Measurements from ENCODE around the gene UVRAG.

Gene UVRAG

DNA sequence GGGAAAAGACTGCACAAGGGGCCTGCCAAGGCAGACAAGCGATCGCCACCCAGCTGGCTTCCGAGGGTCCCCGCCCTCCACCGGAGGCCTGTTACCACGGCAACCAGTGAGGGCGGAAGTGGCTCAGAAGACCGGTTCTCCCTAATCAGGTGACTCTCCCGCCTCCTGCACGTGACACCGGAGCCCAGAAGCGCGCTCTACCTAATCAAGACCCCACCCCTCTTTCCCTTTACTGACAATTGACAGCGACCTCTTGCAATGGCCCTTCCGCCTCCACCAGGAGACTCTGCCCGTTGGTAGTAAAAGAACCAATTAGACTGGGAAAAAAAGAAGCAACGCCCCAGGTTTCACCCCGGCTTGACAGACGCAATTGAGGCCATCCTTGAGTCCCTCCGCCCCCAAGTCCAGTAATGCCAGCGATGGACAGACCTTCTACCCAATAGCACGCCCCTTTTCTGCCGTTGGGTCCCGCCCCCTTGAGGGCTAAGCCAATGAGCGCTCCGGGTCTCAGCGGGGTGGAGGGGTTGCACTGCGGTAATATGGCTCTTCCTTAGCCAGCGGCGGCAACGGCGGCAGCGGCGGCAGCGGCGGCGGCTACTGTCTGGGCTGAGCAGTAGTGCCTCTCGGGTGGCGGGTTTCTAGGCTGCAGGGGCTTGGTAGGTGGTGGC is at the start of gene UVRAG:
UVRAG (plus strand) TSS at position 534 of the 668 bp plus-strand sequence. CDS start 198 bp downstream, outside the sequence.
- peak; percentile 77 for TF ChIP-seq MAX (IDR thresholded peaks at IDR 0.05)
- TF ChIP-seq CREB1 (IDR thresholded peaks at IDR 0.05; ENCODE audit: low read depth) = no peak; the same call in 1 of the 2 replicates
- peak; percentile 79 for TF ChIP-seq YY1 (IDR thresholded peaks at IDR 0.05; ENCODE audit: low read depth)
- TF ChIP-seq, protein P1, sequence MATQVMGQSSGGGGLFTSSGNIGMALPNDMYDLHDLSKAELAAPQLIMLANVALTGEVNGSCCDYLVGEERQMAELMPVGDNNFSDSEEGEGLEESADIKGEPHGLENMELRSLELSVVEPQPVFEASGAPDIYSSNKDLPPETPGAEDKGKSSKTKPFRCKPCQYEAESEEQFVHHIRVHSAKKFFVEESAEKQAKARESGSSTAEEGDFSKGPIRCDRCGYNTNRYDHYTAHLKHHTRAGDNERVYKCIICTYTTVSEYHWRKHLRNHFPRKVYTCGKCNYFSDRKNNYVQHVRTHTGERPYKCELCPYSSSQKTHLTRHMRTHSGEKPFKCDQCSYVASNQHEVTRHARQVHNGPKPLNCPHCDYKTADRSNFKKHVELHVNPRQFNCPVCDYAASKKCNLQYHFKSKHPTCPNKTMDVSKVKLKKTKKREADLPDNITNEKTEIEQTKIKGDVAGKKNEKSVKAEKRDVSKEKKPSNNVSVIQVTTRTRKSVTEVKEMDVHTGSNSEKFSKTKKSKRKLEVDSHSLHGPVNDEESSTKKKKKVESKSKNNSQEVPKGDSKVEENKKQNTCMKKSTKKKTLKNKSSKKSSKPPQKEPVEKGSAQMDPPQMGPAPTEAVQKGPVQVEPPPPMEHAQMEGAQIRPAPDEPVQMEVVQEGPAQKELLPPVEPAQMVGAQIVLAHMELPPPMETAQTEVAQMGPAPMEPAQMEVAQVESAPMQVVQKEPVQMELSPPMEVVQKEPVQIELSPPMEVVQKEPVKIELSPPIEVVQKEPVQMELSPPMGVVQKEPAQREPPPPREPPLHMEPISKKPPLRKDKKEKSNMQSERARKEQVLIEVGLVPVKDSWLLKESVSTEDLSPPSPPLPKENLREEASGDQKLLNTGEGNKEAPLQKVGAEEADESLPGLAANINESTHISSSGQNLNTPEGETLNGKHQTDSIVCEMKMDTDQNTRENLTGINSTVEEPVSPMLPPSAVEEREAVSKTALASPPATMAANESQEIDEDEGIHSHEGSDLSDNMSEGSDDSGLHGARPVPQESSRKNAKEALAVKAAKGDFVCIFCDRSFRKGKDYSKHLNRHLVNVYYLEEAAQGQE (IDR thresholded peaks at IDR 0.05; ENCODE audit: low read depth) = no peak
- no peak for TF ChIP-seq RAD21 (IDR thresholded peaks at IDR 0.05; ENCODE audit: low read depth)
- no peak for TF ChIP-seq NFIC (IDR thresholded peaks at IDR 0.05)
- peak; percentile 88 for TF ChIP-seq TAF1 (IDR thresholded peaks at IDR 0.05; ENCODE audit: low read depth)
- no peak; the same call in 1 of the 2 replicates for TF ChIP-seq TCF12 (IDR thresholded peaks at IDR 0.05; ENCODE audit: low read depth)
- TF ChIP-seq FOXM1 (IDR thresholded peaks at IDR 0.05; ENCODE audit: borderline replicate concordance, low read depth) = 0 out of 2 replicates have a peak, but pooled peaks have one; percentile 11
- 0 out of 2 replicates have a peak, but pooled peaks have one; percentile 32 for TF ChIP-seq EGR1 (IDR thresholded peaks at IDR 0.05)
- peak; percentile 57; the same call in 1 of the 2 replicates for TF ChIP-seq EP300 (IDR thresholded peaks at IDR 0.05; ENCODE audit: borderline replicate concordance)
- TF ChIP-seq TEAD4 (IDR thresholded peaks at IDR 0.05) = no peak
- peak; percentile 99 for TF ChIP-seq USF1 (IDR thresholded peaks at IDR 0.05)
- 0 out of 2 replicates have a peak, but pooled peaks have one; percentile 1 for TF ChIP-seq CEBPB (IDR thresholded peaks at IDR 0.05)
- TF ChIP-seq ZBTB7A (IDR thresholded peaks at IDR 0.05; ENCODE audit: low read depth) = peak; percentile 43; the same call in 1 of the 2 replicates

- TF ChIP-seq CEBPB (IDR thresholded peaks at IDR 0.05) = no peak
Observed at GRCh38 chr11:75766443-75767227, 48.4 kb upstream of the UVRAG start.

DNA sequence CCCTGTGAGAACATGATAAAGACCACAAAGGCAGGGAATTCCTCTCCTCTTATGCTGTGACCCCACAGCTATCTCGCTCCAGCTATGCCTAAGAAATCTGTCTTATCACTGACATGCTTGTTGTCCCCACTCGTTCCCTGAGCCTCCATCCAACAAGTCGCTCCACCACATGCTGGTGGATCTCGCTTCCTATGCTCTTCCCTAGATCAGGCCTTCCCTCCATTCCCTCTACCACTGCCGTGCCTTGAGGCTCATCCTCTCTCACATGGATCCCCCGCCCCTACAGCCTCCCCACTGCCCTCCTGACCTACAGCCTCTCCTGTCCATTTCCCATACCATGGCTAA is 47.8 kb upstream of the UVRAG start:
- no peak for TF ChIP-seq ZBTB7A (IDR thresholded peaks at IDR 0.05; ENCODE audit: low read depth)
- TF ChIP-seq RAD21 (IDR thresholded peaks at IDR 0.05; ENCODE audit: low read depth) = no peak
- TF ChIP-seq CREB1 (IDR thresholded peaks at IDR 0.05; ENCODE audit: low read depth) = no peak
- no peak for TF ChIP-seq USF1 (IDR thresholded peaks at IDR 0.05)
- no peak for TF ChIP-seq EGR1 (IDR thresholded peaks at IDR 0.05)
- TF ChIP-seq NFIC (IDR thresholded peaks at IDR 0.05) = no peak
- TF ChIP-seq TEAD4 (IDR thresholded peaks at IDR 0.05) = no peak
- no peak for TF ChIP-seq FOXM1 (IDR thresholded peaks at IDR 0.05; ENCODE audit: borderline replicate concordance, low read depth)
- no peak for TF ChIP-seq TAF1 (IDR thresholded peaks at IDR 0.05; ENCODE audit: low read depth)
- TF ChIP-seq YY1 (IDR thresholded peaks at IDR 0.05; ENCODE audit: low read depth) = no peak
- no peak for TF ChIP-seq TCF12 (IDR thresholded peaks at IDR 0.05; ENCODE audit: low read depth)
- TF ChIP-seq, protein P1 (IDR thresholded peaks at IDR 0.05; ENCODE audit: low read depth) = no peak
- no peak for TF ChIP-seq EP300 (IDR thresholded peaks at IDR 0.05; ENCODE audit: borderline replicate concordance)
- no peak for TF ChIP-seq MAX (IDR thresholded peaks at IDR 0.05)
- TF ChIP-seq CEBPB (IDR thresholded peaks at IDR 0.05) = no peak

DNA sequence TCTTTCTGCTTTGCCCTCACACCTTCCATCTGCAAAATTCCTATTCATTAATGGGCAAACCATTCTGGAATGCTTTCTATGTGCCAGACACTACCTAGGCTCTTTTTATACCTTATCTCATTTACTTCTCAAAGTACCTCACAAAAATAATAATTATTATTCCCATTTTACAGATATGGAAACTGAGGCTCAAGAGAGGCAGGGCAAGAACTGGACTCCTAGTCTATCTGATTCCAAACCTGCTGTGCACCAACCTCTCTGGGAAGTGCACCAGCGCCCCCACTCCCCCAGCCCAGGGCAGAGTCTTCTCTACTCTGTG is 47.3 kb upstream of the UVRAG start:
- TF ChIP-seq YY1 (IDR thresholded peaks at IDR 0.05; ENCODE audit: low read depth) = no peak
- no peak for TF ChIP-seq CEBPB (IDR thresholded peaks at IDR 0.05)
- TF ChIP-seq USF1 (IDR thresholded peaks at IDR 0.05) = no peak
- no peak for TF ChIP-seq TCF12 (IDR thresholded peaks at IDR 0.05; ENCODE audit: low read depth)
- TF ChIP-seq ZBTB7A (IDR thresholded peaks at IDR 0.05; ENCODE audit: low read depth) = no peak
- no peak for TF ChIP-seq NFIC (IDR thresholded peaks at IDR 0.05)
- no peak for TF ChIP-seq CREB1 (IDR thresholded peaks at IDR 0.05; ENCODE audit: low read depth)
- TF ChIP-seq EP300 (IDR thresholded peaks at IDR 0.05; ENCODE audit: borderline replicate concordance) = no peak
- TF ChIP-seq TEAD4 (IDR thresholded peaks at IDR 0.05) = no peak
- TF ChIP-seq TAF1 (IDR thresholded peaks at IDR 0.05; ENCODE audit: low read depth) = no peak
- TF ChIP-seq MAX (IDR thresholded peaks at IDR 0.05) = no peak
- TF ChIP-seq RAD21 (IDR thresholded peaks at IDR 0.05; ENCODE audit: low read depth) = no peak
- no peak for TF ChIP-seq EGR1 (IDR thresholded peaks at IDR 0.05)
- TF ChIP-seq, protein P1 (IDR thresholded peaks at IDR 0.05; ENCODE audit: low read depth) = no peak
- no peak for TF ChIP-seq FOXM1 (IDR thresholded peaks at IDR 0.05; ENCODE audit: borderline replicate concordance, low read depth)

Data from Ishikawa (cell line).